A549 (cell line): ENCODE results near the gene ADAP1. TPM values are rescaled to one million over a fixed set of nuclear protein-coding genes. Genes with fewer than 3 reads are reported as not detected.

Source experiments
- ATAC-seq, 2 experiments: fragments of 200-7000 bp in 1 of 2; fragments of >200 bp in 1 of 2; cut with Nextera tagmentation in 1 of 2; cut with Tn5 transposase in 1 of 2; 3 replicates each; pipeline versions ENCODE4 v1.8.0 to v1.9.1; 2018 to 2020; ENCODE audit warnings: mild to moderate bottlenecking in 1 of 2, moderate library complexity in 1 of 2
- CTCF ChIA-PET: fragments of 300-600 bp; sonication (Branson Sonifier 250); formaldehyde crosslinking; extraction: SDS; loops from one replicate; lab custom pipeline; 2021; ENCODE audit warnings: antibody characterized with exemption, inconsistent platforms; lab: Yijun Ruan, JAX
- POLR2A ChIA-PET: fragments of 350-600 bp; formaldehyde crosslinking; extraction: SDS; loops from one replicate; lab custom pipeline; 2021; ENCODE audit warnings: antibody characterized with exemption, inconsistent platforms; lab: Yijun Ruan, JAX
- DNase-seq, 2 experiments: peaks; one replicate each; pipeline versions ENCODE4 v3.0.0 to v3.0.0-alpha.2; 2011 to 2016; ENCODE audit warnings: low read depth in 1 of 2, low spot score in 1 of 2
- FAIRE-seq: peaks from 2 replicates; lab custom pipeline; 2011; peaks lifted over from hg19 to GRCh38; lab: Jason Lieb, UNC
- H3K27ac ChIP-seq, 2 experiments: fragments of >200 bp; sonication (Bioruptor Twin); formaldehyde crosslinking; 3 replicates each; pipeline ENCODE4 v1.5.1; 2016 to 2017
- H3K4me1 ChIP-seq: fragments of >200 bp; sonication (Bioruptor Twin); formaldehyde crosslinking; 3 replicates; pipeline ENCODE4 v1.6.1; 2016
- H3K4me2 ChIP-seq: fragments of >200 bp; sonication (Bioruptor Twin); formaldehyde crosslinking; 3 replicates; pipeline ENCODE4 v1.6.1; 2016
- H3K4me3 ChIP-seq: fragments of >200 bp; sonication (Bioruptor Twin); formaldehyde crosslinking; 3 replicates; pipeline ENCODE4 v1.5.1; 2016
- H3K9me3 ChIP-seq: fragments of >200 bp; sonication (Bioruptor Twin); formaldehyde crosslinking; 3 replicates; pipeline ENCODE4 v1.6.1; 2016
- ATOH8 ChIP-seq: fragments of 250-450 bp; sonication (Bioruptor Pico); IDR thresholded peaks from 2 replicates; pipeline ENCODE4 v1.5.0; 2020; ENCODE audit warnings: low read depth, mild to moderate bottlenecking, moderate library complexity
- BCL3 ChIP-seq: fragments of >200 bp; sonication (Bioruptor Twin); formaldehyde crosslinking; IDR thresholded peaks from 3 replicates; pipeline ENCODE4 v1.6.1; 2016
- CBX2 ChIP-seq: fragments of 200-600 bp; sonication (generic); IDR thresholded peaks from 2 replicates; pipeline ENCODE4 v1.6.1; 2016; ENCODE audit warnings: low read depth, mild to moderate bottlenecking, borderline replicate concordance
- CBX8 ChIP-seq: fragments of 200-600 bp; sonication (generic); IDR thresholded peaks from 2 replicates; pipeline ENCODE4 v1.6.1; 2016
- CHD4 ChIP-seq: fragments of 200-600 bp; sonication (generic); IDR thresholded peaks from 2 replicates; pipeline ENCODE4 v1.6.1; 2016; ENCODE audit warnings: antibody characterized with exemption, mild to moderate bottlenecking, borderline replicate concordance
- E2F6 ChIP-seq: IDR thresholded peaks from 2 replicates; pipeline ENCODE4 v1.6.1; 2012; ENCODE audit warnings: low read depth, borderline replicate concordance
- ELK1 ChIP-seq: fragments of 150-350 bp; IDR thresholded peaks from 2 replicates; pipeline ENCODE4 v1.6.1; 2014; ENCODE audit warnings: low read depth, mild to moderate bottlenecking, low read length
- FOSL2 ChIP-seq, 2 experiments: fragments of 450-650 bp in 1 of 2; fragments of >200 bp in 1 of 2; sonication (Bioruptor Twin) in 1 of 2; formaldehyde crosslinking; IDR thresholded peaks; 2 replicates each; pipeline versions ENCODE4 v1.5.0 to v1.6.1; 2016 to 2020; ENCODE audit warnings: mild to moderate bottlenecking in 1 of 2, moderate library complexity in 1 of 2
- HES2 ChIP-seq: fragments of >200 bp; sonication (Bioruptor Twin); formaldehyde crosslinking; IDR thresholded peaks from 2 replicates; pipeline ENCODE4 v1.6.1; 2016
- NR3C1 ChIP-seq: fragments of >200 bp; sonication (Bioruptor Twin); formaldehyde crosslinking; IDR thresholded peaks from 3 replicates; pipeline ENCODE4 v1.6.1; 2017
- PHF8 ChIP-seq: fragments of 200-600 bp; sonication (generic); IDR thresholded peaks from 2 replicates; pipeline ENCODE4 v1.6.1; 2016; ENCODE audit warnings: low read depth, mild to moderate bottlenecking, antibody characterized with exemption, moderate library complexity, borderline replicate concordance
- POLR2A ChIP-seq: IDR thresholded peaks from 2 replicates; pipeline ENCODE4 v1.6.1; 2012; ENCODE audit warnings: mild to moderate bottlenecking, low read length
- RARB ChIP-seq: fragments of 250-450 bp; sonication (Bioruptor Pico); IDR thresholded peaks from 2 replicates; pipeline ENCODE4 v1.8.0; 2021; ENCODE audit warnings: mild to moderate bottlenecking, moderate library complexity
- RCOR1 ChIP-seq: fragments of 150-350 bp; IDR thresholded peaks from 2 replicates; pipeline ENCODE4 v1.6.1; 2014; ENCODE audit warnings: antibody characterized with exemption, low read length, low read depth
- SREBF2 ChIP-seq: fragments of 450-650 bp; IDR thresholded peaks from 2 replicates; pipeline ENCODE4 v1.6.1; 2014; ENCODE audit warnings: mild to moderate bottlenecking, moderate library complexity
- TFCP2L1 ChIP-seq: fragments of 250-450 bp; sonication (Bioruptor Pico); IDR thresholded peaks from 2 replicates; pipeline ENCODE4 v1.5.0; 2021; ENCODE audit warnings: mild to moderate bottlenecking
- USF2 ChIP-seq: fragments of 450-650 bp; IDR thresholded peaks from 2 replicates; pipeline ENCODE4 v1.6.1; 2014; ENCODE audit warnings: antibody characterized with exemption
- ZNF302 ChIP-seq: fragments of 250-450 bp; sonication (Bioruptor Pico); IDR thresholded peaks from 2 replicates; pipeline ENCODE4 v1.9.0; 2021; ENCODE audit warnings: inconsistent platforms, mild to moderate bottlenecking, moderate library complexity
- WGBS: methylation state at CpG from one replicate; pipeline ENCODE4 v1.1.6; 2017; ENCODE audit errors: missing lambda C conversion rate; 5-methylcytosine and 5-hydroxymethylcytosine counted together
- polyA plus RNA-seq, 4 experiments: library from polyadenylated mRNA; depleted of rRNA in 3 of 4; stranded (reverse); fragments of >200 nt; fragmentation: RNase III in 1 of 4; extraction: RNeasy Plus Mini Kit Qiagen cat#74134 plus additional on column Dnase treatment in 1 of 4; gene quantifications; 2 replicates in 3 of 4; 3 replicates in 1 of 4; pipeline ENCODE4 v1.2.3, GENCODE V29; 2011 to 2017

Gene ADAP1
- polyA plus RNA-seq, 2 of the 4 experiments (the other 2 are of a cell fraction) = 1.7 to 2.5 TPM

GRCh38 chr7:871900-872537, 82.5 kb downstream of the ADAP1 start:
- H3K4me1 ChIP-seq = peaks cover 18% of the 10 kb centered on the region
- ChIA-PET POLR2A (no interaction called here), CTCF (interaction anchor here (0.7 to 7.1 kb wide), 13 partner anchors 10 to 84 kb away, joined by 3 to 117 read pairs (median 4); partner anchors contain the start of gene SUN1)
- WGBS = 85% methylated on average over 14 of the region's 14 CpGs
- H3K27ac ChIP-seq = no peak overlapping the region
- ATAC-seq (no peak), DNase-seq (no peak), FAIRE-seq (no peak)
- no peak for TF ChIP-seq RARB (CRISPR knock-in tag)
- no peak overlapping the region for H3K4me3 ChIP-seq
- H3K4me2 ChIP-seq = no peak overlapping the region
- H3K9me3 ChIP-seq = no peaks in the 10 kb centered on the region

- ATAC-seq = no peak
- no peak for FAIRE-seq
- no peak for DNase-seq
- CTCF ChIA-PET = interaction anchor here (0.7 to 7.1 kb wide), 3 partner anchors 23 to 82 kb away, joined by 3 to 117 read pairs (median 3); no protein-coding TSS in a partner anchor
- Histone ChIP-seq H3K4me3 (no peak overlapping the region), H3K4me2 (no peak overlapping the region), H3K9me3 (no peaks in the 10 kb centered on the region), H3K4me1 (peaks cover 12% of the 10 kb centered on the region), H3K27ac (no peak overlapping the region)
- WGBS = 97% methylated on average over 14 of the region's 14 CpGs
- TF ChIP-seq CHD4 (no peak), POLR2A (no peak), TFCP2L1 (no peak), CBX2 (no peak), RCOR1 (no peak), ZNF302 (no peak), BCL3 (no peak), HES2 (no peak), CBX8 (no peak), ELK1 (no peak), E2F6 (no peak), NR3C1 (no peak)
- POLR2A ChIA-PET = no interaction called here
These were observed 85.1 kb downstream of the ADAP1 start for GRCh38 chr7:869348-869747.

- TF ChIP-seq CBX2 = no peak
- TF ChIP-seq ATOH8 (CRISPR knock-in tag) = no peak
- TF ChIP-seq SREBF2 = no peak
- TF ChIP-seq USF2 = no peak
- TF ChIP-seq FOSL2 (IDR thresholded peaks at IDR 0.05) = no peak
- TF ChIP-seq FOSL2 (CRISPR knock-in tag; IDR thresholded peaks at IDR 0.05) = no peak
- no peak for TF ChIP-seq PHF8
- TF ChIP-seq, all 56 proteins: peak for 0
- no peak for ATAC-seq
- Histone ChIP-seq H3K4me2 (no peak overlapping the region), H3K9me3 (no peaks in the 10 kb centered on the region), H3K4me3 (no peak overlapping the region), H3K4me1 (peaks cover 7% of the 10 kb centered on the region; the same call in 2 of the 3 replicates), H3K27ac (no peak overlapping the region)
- no peak for DNase-seq
- ChIA-PET POLR2A (no interaction called here), CTCF (interaction anchor here (1.2 to 1.5 kb wide), 3 partner anchors 11 to 83 kb away, joined by 3 to 6 read pairs (median 4); no protein-coding TSS in a partner anchor)
- FAIRE-seq = no peak
- WGBS = 97% methylated on average over 16 of the region's 17 CpGs
These were observed 86.3 kb downstream of the ADAP1 start for GRCh38 chr7:868189-868486.
